Measurements from ENCODE around the gene TUBGCP4.

DNA sequence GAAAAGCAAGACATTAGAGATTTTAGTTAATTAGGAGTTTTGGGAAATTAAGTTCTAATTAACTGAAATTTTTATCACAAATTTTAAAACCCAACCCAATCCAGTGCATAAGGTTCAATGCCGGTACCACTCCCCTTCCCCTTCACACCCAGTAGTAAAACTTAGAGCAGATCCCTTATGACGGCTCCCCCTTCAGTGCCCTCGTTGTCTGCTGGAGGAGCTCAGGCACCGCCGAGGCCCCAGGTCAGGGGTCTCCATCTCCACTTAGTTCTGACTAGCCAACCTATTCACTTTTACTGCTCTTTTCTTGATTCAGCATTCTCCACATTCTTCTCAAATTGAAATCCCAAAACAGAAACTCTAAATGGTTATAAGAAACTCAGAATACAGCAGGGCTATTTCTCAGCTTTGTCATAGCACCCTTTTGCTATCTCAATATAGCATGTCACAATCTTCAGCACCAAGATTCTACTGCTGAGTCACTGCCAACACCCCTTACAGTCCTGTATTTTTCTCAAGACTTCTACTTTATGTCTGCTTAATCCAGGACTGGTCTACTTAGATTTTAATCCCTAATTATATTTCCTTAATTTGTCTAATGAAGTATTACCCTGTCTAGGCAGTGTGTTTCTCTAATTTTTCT lies 39.8 kb downstream of the TUBGCP4 start:
- TF ChIP-seq POLR2AphosphoS5 (IDR thresholded peaks at IDR 0.05) (no peak), CTCF (IDR thresholded peaks at IDR 0.05) (no peak), POLR2A (IDR thresholded peaks at IDR 0.05) (no peak), EP300 (IDR thresholded peaks at IDR 0.05) (no peak)

Measured in stomach (tissue), 4 donors.